ENCODE measurements around the gene NEURL4.

- no peak for TF ChIP-seq CTCF (IDR thresholded peaks at IDR 0.05)
- TF ChIP-seq GABPA (IDR thresholded peaks at IDR 0.05; ENCODE audit: low read depth), result no peak
- no peak for TF ChIP-seq CHD2 (IDR thresholded peaks at IDR 0.05; ENCODE audit: low read length, partially characterized antibody)
Observed at GRCh38 chr17:7304179-7304578, 25.0 kb downstream of the NEURL4 start.

Measured in SK-N-SH (cell line).